ENCODE data around the gene MPP3. TPM values are rescaled to one million over a fixed set of nuclear protein-coding genes. Genes with fewer than 3 reads are reported as not detected.

MPP3 gene
- total RNA-seq, 1 donor from 2014 or later = 37.0 TPM

GRCh38 chr17:43827596-43827995, 5.3 kb downstream of the MPP3 start:
- no peak for DNase-seq (ENCODE audit: low spot score in 2 of 2)
- intact Hi-C loops (cut with DNase I) = no loop called here
- H3K36me3 ChIP-seq = peaks cover 14 to 50% of the 10 kb centered on the region in 2 donors
- no peak overlapping the region for H3K27ac ChIP-seq
- peaks cover 0 to 7% of the 10 kb centered on the region in 2 donors for H3K4me1 ChIP-seq
- no peak for TF ChIP-seq CTCF (IDR thresholded peaks at IDR 0.05)
- no peaks in the 10 kb centered on the region for H3K9me3 ChIP-seq
- H3K27me3 ChIP-seq = no peaks in the 10 kb centered on the region
- no peak overlapping the region for H3K4me3 ChIP-seq

GRCh38 chr17:43826206-43826605, 6.7 kb downstream of the MPP3 start:
- H3K27me3 ChIP-seq = no peaks in the 10 kb centered on the region
- no peaks in the 10 kb centered on the region for H3K9me3 ChIP-seq
- H3K36me3 ChIP-seq = peaks cover 14 to 54% of the 10 kb centered on the region in 2 donors
- intact Hi-C loops (cut with DNase I) = no loop called here
- TF ChIP-seq CTCF (IDR thresholded peaks at IDR 0.05) = no peak
- DNase-seq (ENCODE audit: low spot score in 2 of 2) = no peak
- no peak overlapping the region for H3K4me3 ChIP-seq
- H3K4me1 ChIP-seq = no peaks in the 10 kb centered on the region
- H3K27ac ChIP-seq = no peak overlapping the region

GRCh38 chr17:43825567-43825966, 7.4 kb downstream of the MPP3 start:
- peaks cover 18 to 61% of the 10 kb centered on the region in 2 donors for H3K36me3 ChIP-seq
- no peak for DNase-seq (ENCODE audit: low spot score in 2 of 2)

GRCh38 chr17:43823350-43824084, 9.4 kb downstream of the MPP3 start:
- no peaks in the 10 kb centered on the region for H3K4me1 ChIP-seq
- no peak for DNase-seq (ENCODE audit: low spot score in 2 of 2)
- H3K4me3 ChIP-seq = no peak overlapping the region
- intact Hi-C loops (cut with DNase I) = no loop called here
- no peak overlapping the region for H3K27ac ChIP-seq
- no peaks in the 10 kb centered on the region for H3K27me3 ChIP-seq
- peaks cover 14 to 55% of the 10 kb centered on the region in 2 donors for H3K36me3 ChIP-seq
- H3K9me3 ChIP-seq = no peaks in the 10 kb centered on the region
- TF ChIP-seq CTCF (IDR thresholded peaks at IDR 0.05) = no peak

More at GRCh38 chr17:43825567-43825966, 7.4 kb downstream of the MPP3 start:
- no peaks in the 10 kb centered on the region for H3K27me3 ChIP-seq
- no peaks in the 10 kb centered on the region for H3K9me3 ChIP-seq
- no peak overlapping the region for H3K27ac ChIP-seq
- H3K4me1 ChIP-seq = no peaks in the 10 kb centered on the region
- no peak for TF ChIP-seq CTCF (IDR thresholded peaks at IDR 0.05)
- H3K4me3 ChIP-seq = no peak overlapping the region
- intact Hi-C loops (cut with DNase I) = no loop called here

- intact Hi-C loops (cut with DNase I) = no loop called here
- Histone ChIP-seq H3K4me3 (no peak overlapping the region), H3K4me1 (no peaks in the 10 kb centered on the region), H3K27me3 (no peaks in the 10 kb centered on the region), H3K36me3 (peaks cover 18 to 55% of the 10 kb centered on the region in 2 donors), H3K27ac (no peak overlapping the region), H3K9me3 (no peaks in the 10 kb centered on the region)
- no peak for DNase-seq (ENCODE audit: low spot score in 2 of 2)
- no peak for TF ChIP-seq CTCF (IDR thresholded peaks at IDR 0.05)
Observed at GRCh38 chr17:43822570-43823190, 10.3 kb downstream of the MPP3 start.

Measured in ascending aorta (tissue), 2 donors.